HTERT RPE-1 (cell line): ENCODE measurements around the gene PARD3B.

Experiments
- in situ Hi-C: fragments of 300-500 bp; cut with MboI; formaldehyde crosslinking; loops from 4 replicates; pipeline ENCODE4 v1.14.3; 2020; ENCODE audit warnings: low sequenced_read_pairs

The PARD3B gene

GRCh38 chr2:204885747-204886146 is 340.5 kb downstream of the PARD3B start:
- in situ Hi-C loops: no loop called here

- in situ Hi-C loops: no loop called here
Observed at GRCh38 chr2:204886713-204887112, 341.4 kb downstream of the PARD3B start.

- in situ Hi-C loops: no loop called here
Observed at GRCh38 chr2:204888222-204888621, 342.9 kb downstream of the PARD3B start.

- in situ Hi-C loops: no loop called here
Observed at GRCh38 chr2:204890680-204891079, 345.4 kb downstream of the PARD3B start.

GRCh38 chr2:204891739-204892138 is 346.5 kb downstream of the PARD3B start:
- in situ Hi-C loops: no loop called here

- in situ Hi-C loops: no loop called here
Observed at GRCh38 chr2:204892506-204893255, 347.4 kb downstream of the PARD3B start.

GRCh38 chr2:204896146-204896545 is 350.9 kb downstream of the PARD3B start:
- in situ Hi-C loops: no loop called here

GRCh38 chr2:204897561-204897960 is 352.3 kb downstream of the PARD3B start:
- in situ Hi-C loops: no loop called here

- in situ Hi-C loops: no loop called here
Observed at GRCh38 chr2:204898928-204899640, 353.8 kb downstream of the PARD3B start.

GRCh38 chr2:204899983-204900382 is 354.7 kb downstream of the PARD3B start:
- in situ Hi-C loops: no loop called here

GRCh38 chr2:204900487-204900886 is 355.2 kb downstream of the PARD3B start:
- in situ Hi-C loops: no loop called here

- in situ Hi-C loops: no loop called here
Observed at GRCh38 chr2:204900910-204901309, 355.6 kb downstream of the PARD3B start.

GRCh38 chr2:204901591-204901990 is 356.3 kb downstream of the PARD3B start:
- in situ Hi-C loops: no loop called here

GRCh38 chr2:204909791-204910190 is 364.5 kb downstream of the PARD3B start:
- in situ Hi-C loops: no loop called here

- in situ Hi-C loops: no loop called here
Observed at GRCh38 chr2:204913312-204913711, 368.0 kb downstream of the PARD3B start.

GRCh38 chr2:204913854-204914464 is 368.7 kb downstream of the PARD3B start:
- in situ Hi-C loops: no loop called here

- in situ Hi-C loops: no loop called here
Observed at GRCh38 chr2:204914708-204915107, 369.4 kb downstream of the PARD3B start.

GRCh38 chr2:204917089-204917701 is 371.9 kb downstream of the PARD3B start:
- in situ Hi-C loops: no loop called here

- in situ Hi-C loops: no loop called here
Observed at GRCh38 chr2:204920776-204921175, 375.5 kb downstream of the PARD3B start.

GRCh38 chr2:204923957-204924356 is 378.7 kb downstream of the PARD3B start:
- in situ Hi-C loops: no loop called here

- in situ Hi-C loops: no loop called here
Observed at GRCh38 chr2:204931562-204931961, 386.3 kb downstream of the PARD3B start.
